HG02678 (cell line): ENCODE data around the gene RHOH.
"Not testable (repeated sequence)": the region's sequence is repeated elsewhere in the genome, so short reads cannot be mapped to it uniquely, and the experiment has no call there.

Experiments
- ATAC-seq: cut with Tn5 transposase; IDR thresholded peaks from one replicate; pipeline ENCODE4 v1.9.1; 2021; ENCODE audit warnings: mild to moderate bottlenecking, moderate library complexity; ENCODE audit not compliant: unreplicated experiment

Gene RHOH

DNA sequence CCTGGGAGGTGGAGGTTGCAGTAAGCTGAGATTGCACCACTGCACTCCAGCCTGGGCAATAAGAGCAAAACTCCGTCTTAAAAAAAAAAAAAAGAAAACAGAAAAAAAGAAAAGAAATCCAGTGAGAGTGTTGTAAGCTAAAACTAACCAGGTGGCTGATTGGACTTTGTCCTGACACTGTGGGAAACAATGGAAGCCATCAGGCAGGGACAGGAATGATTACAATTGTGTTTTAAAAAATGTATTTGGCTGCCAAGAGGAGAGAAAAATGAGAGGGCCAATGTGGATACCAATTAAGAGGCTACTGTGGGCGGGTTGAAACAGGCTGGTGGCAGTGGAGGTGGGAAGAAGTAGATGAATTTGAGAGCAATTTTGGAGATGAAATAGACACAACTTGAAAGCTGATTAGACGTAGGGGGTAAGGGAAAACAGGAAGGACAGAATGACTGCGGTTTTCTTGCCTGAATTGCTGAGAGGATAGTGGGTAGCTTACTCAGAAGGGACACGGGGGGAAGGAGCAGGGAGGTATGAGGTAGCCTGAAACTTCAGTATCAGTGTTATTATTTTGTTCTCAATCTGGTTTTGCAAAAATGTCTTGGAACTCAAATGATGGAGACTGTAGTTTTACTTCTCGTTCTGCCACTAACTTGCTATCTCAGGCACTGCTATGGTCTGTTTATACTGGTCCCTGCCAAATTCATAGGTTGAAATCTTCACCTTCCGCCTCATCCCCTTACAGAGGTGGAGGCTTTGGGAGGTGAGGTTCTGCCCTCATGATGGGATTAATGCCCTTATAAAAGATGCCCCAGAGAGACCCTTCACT, 92.7 kb downstream of the RHOH start:
- peak; percentile 42 for ATAC-seq

- ATAC-seq: not testable (repeated sequence)
Measured at GRCh38 chr4:40290611-40291186, 93.9 kb downstream of the RHOH start.

GRCh38 chr4:40292313-40292759, 95.5 kb downstream of the RHOH start:
- ATAC-seq: no peak

DNA sequence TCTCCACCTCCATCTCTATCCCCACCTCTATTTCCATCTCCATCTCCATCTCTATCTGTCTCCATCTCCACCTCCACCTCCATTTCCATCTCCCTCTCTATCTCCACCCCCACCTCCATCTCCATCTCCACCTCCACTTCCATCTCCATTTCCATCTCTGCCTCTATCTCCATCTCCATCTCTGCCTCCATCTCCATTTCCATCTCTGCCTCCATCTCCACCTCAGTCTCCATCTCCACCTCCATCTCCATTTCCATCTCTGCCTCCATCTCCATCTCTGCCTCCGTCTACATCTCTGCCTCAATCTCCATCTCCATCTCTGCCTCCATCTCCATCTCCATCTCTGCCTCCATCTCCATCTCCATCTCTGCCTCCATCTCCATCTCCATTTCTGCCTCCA, 97.5 kb downstream of the RHOH start:
- no peak for ATAC-seq

DNA sequence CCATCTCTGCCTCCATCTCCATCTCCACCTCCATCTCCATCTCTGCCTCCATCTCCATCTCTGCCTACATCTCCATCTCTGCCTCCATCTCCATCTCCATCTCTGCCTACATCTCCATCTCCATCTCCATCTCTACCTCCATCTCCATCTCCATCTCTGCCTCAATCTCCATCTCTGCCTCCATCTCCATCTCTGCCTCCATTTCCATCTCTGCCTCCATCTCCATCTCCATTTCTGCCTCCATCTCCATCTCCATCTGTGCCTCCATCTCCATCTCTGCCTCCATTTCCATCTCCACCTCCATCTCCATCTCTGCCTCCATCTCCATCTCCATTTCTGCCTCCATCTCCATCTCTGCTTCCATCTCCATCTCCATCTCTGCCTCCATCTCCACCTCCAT, 98.2 kb downstream of the RHOH start:
- ATAC-seq: not testable (repeated sequence)

- ATAC-seq: no peak
Measured at GRCh38 chr4:40295572-40295971, 98.7 kb downstream of the RHOH start.
